ENCODE data around the gene SGCE. TPM values are rescaled to one million over a fixed set of nuclear protein-coding genes. Genes with fewer than 3 reads are reported as not detected.

SGCE gene
- total RNA-seq, 4 donors from 2014 or later: 51.4 to 130 (median 115) TPM

- no peak for ATAC-seq (ENCODE audit: low FRiP score)
- TF ChIP-seq CTCF (IDR thresholded peaks at IDR 0.05): no peak
- DNase-seq (ENCODE audit: low spot score): no peak
Observed at GRCh38 chr7:94559972-94560371, 96.0 kb downstream of the SGCE start.

- no peak for TF ChIP-seq CTCF (IDR thresholded peaks at IDR 0.05)
- ATAC-seq (ENCODE audit: low FRiP score) (no peak), DNase-seq (ENCODE audit: low spot score) (no peak)
Observed at GRCh38 chr7:94557215-94557614, 98.7 kb downstream of the SGCE start.

GRCh38 chr7:94556028-94556427 is 99.9 kb downstream of the SGCE start:
- no peak for DNase-seq (ENCODE audit: low spot score)
- ATAC-seq (ENCODE audit: low FRiP score): no peak
- TF ChIP-seq CTCF (IDR thresholded peaks at IDR 0.05): no peak

- DNase-seq (ENCODE audit: low spot score): no peak
- no peak for ATAC-seq (ENCODE audit: low FRiP score)
- no peak for TF ChIP-seq CTCF (IDR thresholded peaks at IDR 0.05)
Observed at GRCh38 chr7:94547126-94547525, 108.8 kb downstream of the SGCE start.

GRCh38 chr7:94540428-94540827 is 115.5 kb downstream of the SGCE start:
- no peak for TF ChIP-seq CTCF (IDR thresholded peaks at IDR 0.05)
- no peak for DNase-seq (ENCODE audit: low spot score)
- no peak for ATAC-seq (ENCODE audit: low FRiP score)

Other genes starting within 250 kb of the SGCE start
- gene CASD1, start 146.3 kb downstream of the SGCE start, total RNA-seq: 10 to 100 TPM; 19.1 to 34.5 (median 23.3) TPM